ENCODE data around the gene NUP42.

NUP42 gene

DNA sequence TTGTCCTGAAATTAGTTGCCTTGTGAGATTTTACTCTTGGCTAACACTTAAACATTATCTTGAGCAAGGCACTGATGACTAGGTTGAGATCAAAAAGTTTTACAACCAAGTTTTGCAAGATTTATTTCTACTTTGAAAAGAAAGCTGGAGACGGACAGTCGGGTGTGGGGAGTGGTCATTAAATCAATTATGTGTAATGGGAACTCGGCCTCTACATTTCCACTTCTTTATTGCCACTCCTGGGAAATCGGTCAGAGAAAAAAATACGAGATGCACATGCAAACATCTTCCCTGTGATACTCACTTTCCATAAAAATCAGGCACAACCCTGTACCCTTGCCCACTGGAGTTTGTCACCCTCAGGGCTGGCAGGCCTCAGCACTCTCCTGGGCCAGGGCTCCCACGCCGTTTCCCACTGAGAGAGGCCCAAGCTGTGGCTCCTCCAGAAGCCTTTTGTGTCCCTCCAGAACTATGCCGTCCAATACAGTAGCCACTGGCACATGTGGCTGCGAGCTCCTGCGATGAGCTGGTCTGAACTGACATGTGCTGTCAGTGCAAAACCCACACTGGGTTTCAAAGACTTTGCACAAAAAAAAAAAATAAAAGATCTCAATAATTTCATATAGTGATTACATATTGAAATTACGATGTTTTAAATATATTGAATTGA, 57.3 kb downstream of the NUP42 start:
- no peak overlapping the region for H3K9ac ChIP-seq (ENCODE audit: low read depth, low read length)
- H3K36me3 ChIP-seq (ENCODE audit: insufficient read depth, low read depth, low read length), result no peaks in the 10 kb centered on the region
- no peaks in the 10 kb centered on the region for H3K4me1 ChIP-seq (ENCODE audit: insufficient read depth, low read length)
- H3K27me3 ChIP-seq (ENCODE audit: insufficient read depth, low read length), result no peaks in the 10 kb centered on the region
- H3K27ac ChIP-seq (ENCODE audit: low read length), result no peak overlapping the region
- H3K4me3 ChIP-seq (ENCODE audit: low read length), result no peak overlapping the region
- H3K9me3 ChIP-seq (ENCODE audit: insufficient read depth, low read depth, low read length), result no peaks in the 10 kb centered on the region

DNA sequence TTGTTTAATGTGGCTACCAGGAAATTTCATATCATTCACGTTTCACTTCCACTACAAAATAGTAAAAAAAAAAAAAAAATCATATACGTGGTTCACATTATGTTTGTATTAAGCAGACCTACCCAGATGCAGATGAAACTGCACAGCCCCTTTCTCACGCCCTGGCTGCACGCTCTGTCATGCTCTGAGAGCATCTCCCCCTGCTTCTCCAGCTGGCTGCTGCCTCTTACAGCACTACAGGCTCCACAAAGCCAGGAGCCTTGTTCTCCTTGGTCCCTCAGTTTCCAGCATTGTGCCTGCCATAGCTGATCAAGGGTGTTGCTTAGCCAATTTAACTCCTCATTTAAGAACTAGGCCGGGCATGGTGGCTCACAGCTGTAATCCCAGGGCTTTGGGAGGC, 57.9 kb downstream of the NUP42 start:
- H3K9me3 ChIP-seq (ENCODE audit: insufficient read depth, low read depth, low read length), result no peaks in the 10 kb centered on the region
- no peak overlapping the region for H3K9ac ChIP-seq (ENCODE audit: low read depth, low read length)
- H3K4me1 ChIP-seq (ENCODE audit: insufficient read depth, low read length), result no peaks in the 10 kb centered on the region
- no peak overlapping the region for H3K27ac ChIP-seq (ENCODE audit: low read length)
- no peaks in the 10 kb centered on the region for H3K36me3 ChIP-seq (ENCODE audit: insufficient read depth, low read depth, low read length)
- H3K27me3 ChIP-seq (ENCODE audit: insufficient read depth, low read length), result no peaks in the 10 kb centered on the region
- H3K4me3 ChIP-seq (ENCODE audit: low read length), result no peak overlapping the region

DNA sequence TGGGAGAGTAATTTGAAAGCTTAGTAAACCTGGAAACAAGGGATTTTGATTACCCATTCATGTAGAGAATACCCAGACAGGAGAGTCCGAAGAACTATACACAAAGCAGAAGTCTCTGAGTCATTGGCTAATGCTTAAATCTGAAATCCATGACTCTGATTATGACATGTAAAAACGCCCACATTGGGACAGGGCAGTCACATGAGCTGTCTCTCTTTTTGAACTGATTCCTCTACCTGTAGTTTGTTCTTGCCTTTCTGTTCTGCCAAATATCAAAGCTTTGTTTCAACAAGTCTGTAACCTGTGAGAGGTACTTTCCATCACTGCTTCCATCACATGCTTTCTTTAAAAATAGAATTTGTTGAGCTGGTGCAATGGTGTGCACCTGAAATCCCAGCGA, 60.5 kb downstream of the NUP42 start:
- Histone ChIP-seq H3K36me3 (ENCODE audit: insufficient read depth, low read depth, low read length) (no peaks in the 10 kb centered on the region), H3K9me3 (ENCODE audit: insufficient read depth, low read depth, low read length) (no peaks in the 10 kb centered on the region), H3K9ac (ENCODE audit: low read depth, low read length) (no peak overlapping the region), H3K4me1 (ENCODE audit: insufficient read depth, low read length) (peaks cover 5% of the 10 kb centered on the region; the same call in 1 of the 2 replicates), H3K27ac (ENCODE audit: low read length) (no peak overlapping the region), H3K27me3 (ENCODE audit: insufficient read depth, low read length) (peaks cover 3% of the 10 kb centered on the region; the same call in 1 of the 2 replicates), H3K4me3 (ENCODE audit: low read length) (no peak overlapping the region)

- H3K27me3 ChIP-seq (ENCODE audit: insufficient read depth, low read length), result peaks cover 9% of the 10 kb centered on the region; the same call in 1 of the 2 replicates
- no peak overlapping the region for H3K9ac ChIP-seq (ENCODE audit: low read depth, low read length)
- H3K9me3 ChIP-seq (ENCODE audit: insufficient read depth, low read depth, low read length), result no peaks in the 10 kb centered on the region
- H3K4me3 ChIP-seq (ENCODE audit: low read length), result no peak overlapping the region
- H3K4me1 ChIP-seq (ENCODE audit: insufficient read depth, low read length), result peaks cover 5% of the 10 kb centered on the region; the same call in 1 of the 2 replicates
- H3K27ac ChIP-seq (ENCODE audit: low read length), result no peak overlapping the region
- H3K36me3 ChIP-seq (ENCODE audit: insufficient read depth, low read depth, low read length), result no peaks in the 10 kb centered on the region
Observed at GRCh38 chr7:23242935-23243334, 61.1 kb downstream of the NUP42 start.

DNA sequence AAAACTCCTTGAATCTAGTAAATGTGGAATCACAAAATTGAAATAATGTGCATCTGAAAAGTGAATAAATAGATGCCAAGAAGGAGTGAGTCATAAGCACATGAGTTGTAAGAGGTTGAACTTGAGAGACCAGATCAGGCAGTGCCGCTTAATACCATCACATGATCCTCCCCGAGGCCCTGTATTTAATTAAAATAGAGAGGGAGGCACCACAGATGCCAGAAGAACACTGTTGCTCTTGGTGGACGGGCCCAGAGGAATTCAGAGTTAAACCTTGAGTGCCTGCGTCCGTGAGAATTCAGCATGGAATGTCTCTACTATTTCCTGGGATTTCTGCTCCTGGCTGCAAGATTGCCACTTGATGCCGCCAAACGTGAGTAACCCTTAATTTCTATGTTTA, 64.7 kb downstream of the NUP42 start, which contains the start of gene GPNMB:
GPNMB (plus strand) TSS at position 221 of the 400 bp plus-strand sequence; CDS start at position 304, 83 bp downstream.
- no peaks in the 10 kb centered on the region for H3K9me3 ChIP-seq (ENCODE audit: insufficient read depth, low read depth, low read length)
- no peak within 1 kb of the TSS for H3K27ac ChIP-seq (ENCODE audit: low read length)
- no peak within 1 kb of the TSS for H3K9ac ChIP-seq (ENCODE audit: low read depth, low read length)
- H3K36me3 ChIP-seq (ENCODE audit: insufficient read depth, low read depth, low read length), result no peaks in the 10 kb centered on the region
- peaks cover 5% of the 10 kb centered on the region; the same call in 1 of the 2 replicates for H3K4me1 ChIP-seq (ENCODE audit: insufficient read depth, low read length)
- peak within 1 kb of the TSS; percentile 6; the same call in 1 of the 2 replicates for H3K4me3 ChIP-seq (ENCODE audit: low read length)
- peaks cover 15% of the 10 kb centered on the region; the same call in 1 of the 2 replicates for H3K27me3 ChIP-seq (ENCODE audit: insufficient read depth, low read length)

- Histone ChIP-seq H3K27me3 (ENCODE audit: insufficient read depth, low read length) (peaks cover 15% of the 10 kb centered on the region; the same call in 1 of the 2 replicates), H3K4me1 (ENCODE audit: insufficient read depth, low read length) (peaks cover 5% of the 10 kb centered on the region; the same call in 1 of the 2 replicates), H3K4me3 (ENCODE audit: low read length) (peak overlapping the region; percentile 6; the same call in 1 of the 2 replicates)
Observed at GRCh38 chr7:23247046-23247602, 65.3 kb downstream of the NUP42 start.

GRCh38 chr7:23247603-23248335, 65.9 kb downstream of the NUP42 start:
- peaks cover 15% of the 10 kb centered on the region; the same call in 1 of the 2 replicates for H3K27me3 ChIP-seq (ENCODE audit: insufficient read depth, low read length)
- H3K27ac ChIP-seq (ENCODE audit: low read length), result no peak overlapping the region
- H3K36me3 ChIP-seq (ENCODE audit: insufficient read depth, low read depth, low read length), result no peaks in the 10 kb centered on the region
- H3K4me3 ChIP-seq (ENCODE audit: low read length), result peak overlapping the region; percentile 6; the same call in 1 of the 2 replicates
- no peak overlapping the region for H3K9ac ChIP-seq (ENCODE audit: low read depth, low read length)
- H3K4me1 ChIP-seq (ENCODE audit: insufficient read depth, low read length), result peaks cover 5% of the 10 kb centered on the region; the same call in 1 of the 2 replicates
- H3K9me3 ChIP-seq (ENCODE audit: insufficient read depth, low read depth, low read length), result no peaks in the 10 kb centered on the region

More at GRCh38 chr7:23247046-23247602, 65.3 kb downstream of the NUP42 start:
- H3K36me3 ChIP-seq (ENCODE audit: insufficient read depth, low read depth, low read length), result no peaks in the 10 kb centered on the region
- no peaks in the 10 kb centered on the region for H3K9me3 ChIP-seq (ENCODE audit: insufficient read depth, low read depth, low read length)
- H3K27ac ChIP-seq (ENCODE audit: low read length), result no peak overlapping the region
- H3K9ac ChIP-seq (ENCODE audit: low read depth, low read length), result no peak overlapping the region

GRCh38 chr7:23249486-23249885, 67.6 kb downstream of the NUP42 start:
- H3K9me3 ChIP-seq (ENCODE audit: insufficient read depth, low read depth, low read length), result no peaks in the 10 kb centered on the region
- no peak overlapping the region for H3K27ac ChIP-seq (ENCODE audit: low read length)
- peaks cover 5% of the 10 kb centered on the region; the same call in 1 of the 2 replicates for H3K4me1 ChIP-seq (ENCODE audit: insufficient read depth, low read length)
- no peak overlapping the region for H3K9ac ChIP-seq (ENCODE audit: low read depth, low read length)
- H3K27me3 ChIP-seq (ENCODE audit: insufficient read depth, low read length), result peaks cover 15% of the 10 kb centered on the region; the same call in 1 of the 2 replicates
- no peaks in the 10 kb centered on the region for H3K36me3 ChIP-seq (ENCODE audit: insufficient read depth, low read depth, low read length)
- H3K4me3 ChIP-seq (ENCODE audit: low read length), result no peak overlapping the region

All from iPS-20b (cell line).